ENCODE measurements around the gene ZDHHC1.

ZDHHC1 gene

DNA sequence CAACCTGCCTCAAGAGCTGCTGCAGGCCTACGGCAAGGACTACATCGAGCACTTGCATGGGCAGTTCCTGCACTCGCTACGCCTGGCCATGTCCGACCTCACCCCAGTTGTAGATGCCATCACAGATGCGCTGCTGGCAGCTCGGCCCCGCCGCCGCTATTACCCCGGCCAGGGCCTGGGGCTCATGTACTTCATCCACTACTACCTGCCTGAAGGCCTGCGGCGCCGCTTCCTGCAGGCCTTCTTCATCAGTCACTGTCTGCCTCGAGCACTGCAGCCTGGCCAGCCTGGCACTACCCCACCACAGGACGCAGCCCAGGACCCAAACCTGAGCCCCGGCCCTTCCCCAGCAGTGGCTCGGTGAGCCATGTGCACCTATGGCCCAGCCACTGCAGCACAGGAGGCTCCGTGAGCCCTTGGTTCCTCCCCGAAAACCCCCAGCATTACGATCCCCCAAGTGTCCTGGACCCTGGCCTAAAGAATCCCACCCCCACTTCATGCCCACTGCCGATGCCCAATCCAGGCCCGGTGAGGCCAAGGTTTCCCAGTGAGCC, 20.4 kb upstream of the ZDHHC1 start:
- TF ChIP-seq CTCF (IDR thresholded peaks at IDR 0.05; ENCODE audit: low read depth, low read length) = no peak
- no peak for DNase-seq (ENCODE audit: extremely low read depth, low read depth)

GRCh38 chr16:67435758-67436164, 19.5 kb upstream of the ZDHHC1 start:
- no peak for TF ChIP-seq CTCF (IDR thresholded peaks at IDR 0.05; ENCODE audit: low read depth, low read length)
- DNase-seq (ENCODE audit: extremely low read depth, low read depth) = no peak

GRCh38 chr16:67433131-67433719, 16.9 kb upstream of the ZDHHC1 start:
- no peak for DNase-seq (ENCODE audit: extremely low read depth, low read depth)
- no peak for TF ChIP-seq CTCF (IDR thresholded peaks at IDR 0.05; ENCODE audit: low read depth, low read length)

- DNase-seq (ENCODE audit: extremely low read depth, low read depth) = no peak
- no peak for TF ChIP-seq CTCF (IDR thresholded peaks at IDR 0.05; ENCODE audit: low read depth, low read length)
Measured at GRCh38 chr16:67432506-67432890, 16.2 kb upstream of the ZDHHC1 start.

- DNase-seq (ENCODE audit: extremely low read depth, low read depth) = no peak
- TF ChIP-seq CTCF (IDR thresholded peaks at IDR 0.05; ENCODE audit: low read depth, low read length) = no peak
Measured at GRCh38 chr16:67431775-67432505, 15.7 kb upstream of the ZDHHC1 start.

GRCh38 chr16:67430977-67431774, 14.9 kb upstream of the ZDHHC1 start, which contains the start of gene HSD11B2:
TSS of gene HSD11B2 (plus strand) at chr16:67431121. CDS start at chr16:67431249, 128 bp downstream.
- TF ChIP-seq CTCF (IDR thresholded peaks at IDR 0.05; ENCODE audit: low read depth, low read length) = no peak
- no peak for DNase-seq (ENCODE audit: extremely low read depth, low read depth)

Measured in AG09319 (cell line).